ENCODE results near the gene KCNAB3. TPM values are rescaled to one million over a fixed set of nuclear protein-coding genes. Genes with fewer than 3 reads are reported as not detected.

Gene KCNAB3
- total and polyA plus RNA-seq, 9 of the 15 experiments (the other 6 are each of a cell fraction or from before 2014, with no cell fraction given): 0.03 to 2.5 (median 1.1) TPM

- no peaks in the 10 kb centered on the region for H3K4me1 ChIP-seq (replicated peaks in 1 of 2; ENCODE audit: control insufficient read depth in 2 of 2, insufficient read depth in 2 of 2, low read length in 2 of 2)
- in situ Hi-C loops (cut with MboI) (no loop called here), intact Hi-C loops (cut with micrococcal nuclease) (no loop called here)
- H3K9me1 ChIP-seq (ENCODE audit: control insufficient read depth, insufficient read depth, low read length): no peaks in the 10 kb centered on the region
- DNase-seq (ENCODE audit: extremely low read depth in 1 of 4, low spot score in 3 of 4) (no peak), ATAC-seq (no peak), FAIRE-seq (no peak)
- H3K9ac ChIP-seq (ENCODE audit: insufficient read depth in 1 of 2, low read depth in 2 of 2, low read length in 2 of 2): no peak overlapping the region
- H3K79me2 ChIP-seq (ENCODE audit: control insufficient read depth, insufficient read depth, low read length): no peaks in the 10 kb centered on the region
- BruUV-seq (replicated peaks): no TSS peak
- ChIA-PET POLR2A (interaction anchor here (0.6 to 2.4 kb wide), 6 partner anchors 8 to 289 kb away, joined by 3 to 14 read pairs (median 4); partner anchors contain the start of genes ATP1B2, CNTROB, KCNAB3 and TRAPPC1), CTCF (ENCODE audit: low intra/inter-chr PET ratio) (no interaction called here)
- H3K4me2 ChIP-seq (ENCODE audit: insufficient read depth, low read length): no peak overlapping the region
- no peaks in the 10 kb centered on the region for H4K20me1 ChIP-seq (replicated peaks; ENCODE audit: control insufficient read depth, insufficient read depth, low read length)
- H3K27ac ChIP-seq (ENCODE audit: extremely low read depth, low read depth, low read length): no peak overlapping the region
- no peak overlapping the region for H2AFZ ChIP-seq (ENCODE audit: low read depth, low read length)
- WGBS (ENCODE audit: insufficient coverage, low coverage, missing lambda C conversion rate): 96% methylated on average over 4 of the region's 4 CpGs
- H3K4me3 ChIP-seq: no peak overlapping the region
- H3K9me3 ChIP-seq (replicated peaks; ENCODE audit: control insufficient read depth, insufficient read depth, low read depth, low read length): no peaks in the 10 kb centered on the region
- no peaks in the 10 kb centered on the region for H3K27me3 ChIP-seq (ENCODE audit: control insufficient read depth in 2 of 2, insufficient read depth in 2 of 2, low read length in 2 of 2)
- peaks cover 67% of the 10 kb centered on the region; the same call in 2 of the 3 replicates for H3K36me3 ChIP-seq (ENCODE audit: control insufficient read depth, insufficient read depth, low read length)
- TF ChIP-seq TGIF2 (CRISPR knock-in tag; IDR thresholded peaks at IDR 0.05) (no peak), ASH1L (IDR thresholded peaks at IDR 0.05; ENCODE audit: borderline replicate concordance, low read depth, partially characterized antibody) (no peak), CLOCK (CRISPR knock-in tag; IDR thresholded peaks at IDR 0.05; ENCODE audit: borderline replicate concordance) (no peak), MTA3 (IDR thresholded peaks at IDR 0.05; ENCODE audit: borderline replicate concordance) (no peak), ZNF699 (CRISPR knock-in tag; IDR thresholded peaks at IDR 0.05; ENCODE audit: insufficient replicate concordance) (no peak), ESRRB (CRISPR knock-in tag; IDR thresholded peaks at IDR 0.05; ENCODE audit: borderline replicate concordance) (no peak), KHSRP (IDR thresholded peaks at IDR 0.05) (no peak), NR2F6 (CRISPR knock-in tag; IDR thresholded peaks at IDR 0.05) (no peak), CBX5 (IDR thresholded peaks at IDR 0.05; ENCODE audit: borderline replicate concordance, low read depth) (no peak), SRSF3 (IDR thresholded peaks at IDR 0.05; ENCODE audit: insufficient read depth, low read length) (no peak), RAD21 (CRISPR knock-in tag; conservative IDR thresholded peaks at IDR 0.05 in 1 of 2, IDR thresholded peaks at IDR 0.05 in 1 of 2) (no peak), LEF1 (IDR thresholded peaks at IDR 0.05) (no peak), ZNF277 (CRISPR knock-in tag; IDR thresholded peaks at IDR 0.05; ENCODE audit: borderline replicate concordance) (no peak), U2AF2 (optimal IDR thresholded peaks at IDR 0.05; ENCODE audit: low read depth, low read length) (no peak), CHD4 (IDR thresholded peaks at IDR 0.05; ENCODE audit: insufficient read depth, insufficient replicate concordance, low read depth, low read length, poor library complexity, severe bottlenecking) (no peak), ZNF586 (CRISPR knock-in tag; conservative IDR thresholded peaks at IDR 0.05) (no peak), ZBTB49 (CRISPR knock-in tag; IDR thresholded peaks at IDR 0.05; ENCODE audit: borderline replicate concordance) (no peak)
Measured at GRCh38 chr17:7940034-7940433, 10.4 kb upstream of the KCNAB3 start.

Measured in K562 (cell line).